NCI-H2227 treated with DMSO at 0.1 percent for 48 hours (cell line): Measurements from ENCODE around the gene SPATA13.

Experiments used
- DNase-seq: peaks from one replicate; lab custom pipeline; 2025; lab: John Stamatoyannopoulos, UW

The SPATA13 gene

DNA sequence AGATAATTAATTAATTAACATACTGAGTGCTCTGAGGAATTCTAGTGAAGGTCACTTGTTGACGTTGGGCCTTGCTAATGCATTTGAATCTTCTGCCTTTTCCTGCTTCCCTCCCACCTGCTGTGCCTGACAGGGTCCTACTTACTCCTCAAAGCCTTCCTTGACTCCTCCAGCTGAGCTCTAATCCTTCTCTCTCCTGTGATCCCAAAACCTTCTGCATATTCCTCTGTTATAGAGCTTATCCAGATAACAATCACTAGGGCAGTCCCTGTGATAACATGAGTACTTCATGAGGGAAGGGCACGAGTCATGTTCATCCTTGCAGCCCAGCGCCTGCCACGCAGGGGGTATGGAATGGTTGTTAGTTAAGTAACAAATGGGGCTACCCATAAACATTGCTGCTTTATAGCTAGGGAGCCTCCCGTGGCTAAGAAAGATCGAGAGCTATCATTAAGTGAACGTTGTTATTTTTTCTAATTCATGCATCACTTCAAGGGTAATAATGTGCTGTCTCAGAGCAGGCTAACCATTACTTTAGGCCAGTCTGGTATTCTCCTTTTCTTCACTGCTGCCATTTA lies 19.1 kb upstream of the SPATA13 start:
- peak; percentile 94 for DNase-seq

- DNase-seq: no peak
These were observed 18.1 kb upstream of the SPATA13 start for GRCh38 chr13:24142453-24142852.

- no peak for DNase-seq
These were observed 17.6 kb upstream of the SPATA13 start for GRCh38 chr13:24142886-24143285.

- DNase-seq: no peak
These were observed 15.3 kb upstream of the SPATA13 start for GRCh38 chr13:24145240-24145639.

DNA sequence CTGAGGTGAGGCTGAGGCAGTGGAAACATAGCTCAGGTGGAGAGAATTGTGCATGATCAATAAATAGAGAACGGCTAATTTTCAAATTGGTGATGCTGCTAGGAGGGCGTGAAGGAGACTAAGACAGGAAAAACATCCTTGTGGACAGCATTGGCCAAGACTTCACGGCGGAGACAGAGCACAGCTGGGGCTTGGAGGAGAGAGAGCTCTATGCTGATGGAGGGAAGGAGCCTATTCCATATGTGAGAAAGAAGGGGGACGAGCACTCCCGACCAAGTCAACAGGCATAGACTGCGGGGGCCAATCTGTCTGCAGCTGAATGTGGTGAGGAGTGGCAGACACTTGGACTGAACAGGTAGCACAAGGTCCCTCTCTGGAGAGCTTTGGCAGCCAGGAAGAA lies 14.8 kb upstream of the SPATA13 start:
- no peak for DNase-seq

GRCh38 chr13:24146961-24147569 lies 13.5 kb upstream of the SPATA13 start:
- no peak for DNase-seq

DNA sequence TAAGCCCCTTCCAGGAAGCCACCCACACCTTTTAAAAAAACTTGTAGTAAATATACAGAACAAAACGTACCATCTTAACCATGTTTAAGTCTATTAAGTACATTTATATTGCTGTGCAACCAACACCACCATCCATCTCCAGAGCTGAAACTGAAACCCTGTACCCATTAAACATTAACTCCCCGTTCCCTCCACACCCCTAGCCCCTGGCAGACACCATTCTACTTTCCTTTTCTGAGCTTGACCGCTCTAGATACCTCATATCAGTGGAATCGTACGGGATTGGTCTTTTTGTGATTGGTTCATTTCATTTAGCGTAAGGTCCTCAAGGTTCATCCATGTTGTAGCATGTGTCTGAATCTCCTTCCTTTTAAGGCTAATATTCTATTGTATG lies 13.0 kb upstream of the SPATA13 start:
- no peak for DNase-seq

- DNase-seq: no peak
These were observed 11.9 kb upstream of the SPATA13 start for GRCh38 chr13:24148414-24149235.

DNA sequence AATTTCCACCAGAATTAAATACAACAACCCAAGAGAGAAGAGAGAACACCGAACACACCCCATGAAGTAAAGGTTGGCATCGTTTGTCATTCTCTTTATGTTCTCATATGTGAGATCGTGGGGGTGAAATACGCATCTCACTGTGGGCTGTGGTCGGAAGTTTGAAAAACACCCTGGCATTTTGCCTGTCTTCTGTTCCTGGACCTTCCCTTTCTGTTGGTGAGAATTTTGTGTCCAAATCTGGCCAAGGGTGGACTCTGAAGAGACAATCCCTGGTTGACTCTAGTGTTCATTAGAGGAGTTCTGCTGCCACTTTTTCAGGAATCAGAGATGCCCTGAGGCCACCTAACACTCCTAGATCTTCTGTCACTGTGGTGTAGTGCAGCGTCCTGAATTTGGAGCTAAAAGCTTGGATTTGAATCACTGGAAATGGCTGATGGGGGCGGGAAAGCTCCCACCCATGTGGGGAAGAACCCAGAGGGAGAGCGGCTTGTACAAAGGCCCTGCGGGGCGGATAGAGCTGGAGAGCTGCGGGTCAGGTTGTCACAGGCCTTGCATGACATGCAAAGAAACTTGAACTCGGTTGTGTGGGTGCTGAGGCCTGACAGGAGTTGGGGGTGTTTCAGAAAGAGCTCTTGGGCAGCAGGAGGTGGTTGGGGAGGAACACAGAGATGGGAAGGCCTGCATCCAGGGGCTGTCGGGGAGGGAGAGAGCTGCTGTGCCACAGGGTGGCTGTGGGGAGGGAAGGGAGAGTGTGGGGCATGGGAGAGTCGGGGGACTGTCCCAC lies 11.1 kb upstream of the SPATA13 start:
- DNase-seq: no peak

- DNase-seq: no peak
These were observed 9.9 kb upstream of the SPATA13 start for GRCh38 chr13:24150572-24150971.

DNA sequence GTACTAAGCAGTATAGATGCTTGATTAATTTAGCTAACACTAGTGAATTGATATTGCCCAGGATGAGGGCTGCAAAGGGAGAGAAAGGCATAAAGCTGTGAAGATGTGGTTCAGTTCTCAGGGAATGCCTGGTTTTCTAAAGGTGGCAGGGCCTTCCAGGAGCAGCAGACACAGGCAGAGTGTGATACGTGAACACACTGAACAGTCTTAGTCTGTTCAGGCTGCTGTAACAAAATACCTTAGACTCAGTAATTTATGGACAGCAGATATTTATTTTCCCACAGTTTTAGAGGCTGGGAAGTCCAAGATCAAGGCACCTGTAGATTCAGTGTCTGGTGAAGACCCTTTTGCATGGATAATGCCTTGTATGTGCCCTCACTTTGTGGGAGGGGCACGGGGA lies 8.7 kb upstream of the SPATA13 start:
- no peak for DNase-seq

- DNase-seq: no peak
These were observed 8.0 kb upstream of the SPATA13 start for GRCh38 chr13:24152292-24153214.

- DNase-seq: no peak
These were observed 7.2 kb upstream of the SPATA13 start for GRCh38 chr13:24153347-24153746.

DNA sequence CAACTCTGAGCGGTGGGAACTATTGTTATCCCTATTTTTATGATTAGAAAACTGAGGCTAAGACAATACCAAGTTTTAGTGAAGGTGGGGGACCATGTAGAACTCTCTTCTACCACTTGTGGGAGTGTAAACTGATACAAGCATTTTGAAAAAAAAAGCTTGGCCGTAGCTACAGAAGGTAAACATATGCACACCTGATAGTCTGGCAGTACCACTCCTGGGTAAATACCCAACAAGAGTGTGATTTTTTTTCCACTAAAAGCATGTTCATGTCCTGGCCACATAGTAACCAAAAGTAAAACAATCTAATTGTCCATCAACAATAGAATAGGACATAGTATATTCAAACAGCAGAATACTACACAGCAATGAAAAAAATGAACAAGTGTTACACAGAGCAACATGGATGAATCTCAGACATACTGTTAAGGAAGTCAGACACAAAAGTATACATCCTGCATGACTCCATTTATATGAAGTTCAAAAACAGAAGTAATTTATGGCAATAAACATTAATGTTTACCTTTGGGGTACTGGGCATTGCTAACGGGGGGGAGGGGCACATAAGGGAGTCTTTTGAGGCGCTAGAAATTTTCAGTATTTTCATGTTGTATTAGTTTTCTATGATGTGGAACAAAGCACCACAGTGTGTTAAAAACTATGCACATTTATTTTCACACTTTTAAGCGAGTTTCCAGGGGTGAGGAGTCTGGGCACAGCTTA lies 6.4 kb upstream of the SPATA13 start:
- DNase-seq: no peak

DNA sequence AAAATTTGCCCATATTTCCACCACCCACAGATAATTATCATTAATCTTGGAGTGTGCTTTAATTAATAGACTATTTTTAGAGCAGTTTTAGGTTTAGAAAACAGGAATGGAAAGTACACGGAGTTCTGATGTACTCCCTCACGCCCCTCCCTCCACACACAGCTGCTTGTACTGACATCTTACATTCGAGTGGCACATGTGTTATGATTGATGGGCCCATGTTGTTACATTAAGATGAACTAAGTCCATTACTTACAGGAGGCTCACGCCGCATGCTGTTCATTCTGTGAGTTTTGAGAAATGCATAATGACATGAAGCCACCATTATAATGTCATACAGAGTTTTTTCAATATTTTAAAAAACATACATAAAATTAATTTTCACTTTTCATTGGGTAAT lies 1.2 kb upstream of the SPATA13 start:
- peak; percentile 19 for DNase-seq

GRCh38 chr13:24161010-24161775 lies 673 bp downstream of the SPATA13 start:
- DNase-seq: no peak

DNA sequence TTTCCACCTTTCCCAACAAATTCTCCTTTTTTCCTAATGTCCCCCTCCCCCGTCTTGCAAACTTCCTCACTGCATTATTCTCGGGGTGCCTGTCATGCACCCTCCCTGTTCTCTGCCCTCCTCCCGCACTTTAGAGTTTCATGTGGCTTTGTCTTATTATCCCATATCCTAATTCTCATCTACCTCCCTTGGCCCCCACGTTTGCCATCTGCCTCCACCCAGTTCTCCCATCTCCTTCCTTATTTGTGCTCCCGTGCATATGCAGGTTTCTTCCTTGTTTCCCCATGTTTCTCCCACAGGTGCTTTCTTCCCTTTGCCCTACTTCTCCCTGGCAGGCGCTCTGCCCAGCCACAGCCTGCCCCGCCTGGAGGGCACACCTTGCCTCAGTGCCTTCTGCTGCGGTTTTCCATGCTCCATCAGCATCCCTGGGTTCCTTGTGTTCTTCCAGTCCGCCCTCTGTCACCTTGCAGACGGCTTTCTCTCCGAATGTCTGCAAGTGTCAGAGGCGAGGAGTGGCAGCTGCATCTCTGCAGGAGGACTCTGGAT lies 1.5 kb downstream of the SPATA13 start:
- DNase-seq: no peak

GRCh38 chr13:24162604-24163003 lies 2.1 kb downstream of the SPATA13 start:
- DNase-seq: no peak

DNA sequence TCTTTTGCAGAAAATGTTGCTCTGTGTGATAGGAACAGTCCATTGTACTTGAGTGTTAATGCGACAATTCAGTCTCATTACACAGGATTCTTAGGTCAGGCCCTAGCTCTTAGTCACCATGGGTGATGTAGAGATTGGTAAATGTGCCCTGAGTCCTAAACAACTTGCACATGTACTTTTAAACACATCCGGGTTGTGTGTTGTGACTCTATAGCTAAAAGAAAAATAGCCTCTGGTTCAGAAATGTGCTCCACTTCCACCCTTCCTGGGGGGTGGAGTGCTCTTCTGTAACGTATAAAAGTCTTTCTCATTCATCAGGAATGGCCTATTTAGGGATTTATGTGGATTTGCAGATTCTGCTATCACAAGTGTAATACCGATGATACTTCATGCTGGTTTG lies 5.2 kb downstream of the SPATA13 start:
- DNase-seq: no peak

DNA sequence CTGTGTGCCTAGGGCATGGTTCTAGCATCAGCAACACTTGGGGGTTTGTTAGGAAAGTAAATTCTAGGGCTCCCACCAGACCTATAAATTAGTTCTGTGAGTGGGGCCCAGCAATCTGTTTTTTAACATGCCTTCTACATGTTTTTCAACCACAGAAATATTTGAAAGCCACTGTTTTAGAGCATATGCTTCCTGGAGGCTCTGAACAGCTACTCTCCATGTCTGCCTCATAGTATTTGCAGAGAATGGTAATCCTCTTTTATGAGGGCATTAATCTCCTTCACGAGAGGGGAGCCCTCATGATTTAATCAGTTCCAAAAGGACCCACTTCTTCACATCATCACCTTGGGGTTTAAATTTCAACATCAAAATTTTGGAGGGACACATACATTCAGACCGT lies 6.0 kb downstream of the SPATA13 start:
- no peak for DNase-seq
